A549 treated with RU486 at 1 μM for 4 hours (cell line): ENCODE data around the gene SLC25A53. TPM values are rescaled to one million over a fixed set of nuclear protein-coding genes. Genes with fewer than 3 reads are reported as not detected.

Experiments
- total RNA-seq: library from RNA; stranded (reverse); fragments of 200-300 nt; extraction: Qiagen RNA extraction; gene quantifications from 5 replicates; pipeline ENCODE4 v1.2.3, GENCODE V29; 2022; ENCODE audit warnings: low read depth

Gene SLC25A53
- total RNA-seq = 3.5 to 5.0 TPM (median 4.6 TPM) in 5 replicates

GRCh38 chrX:104156630-104157529, at the start of gene SLC25A53:
TSS of gene SLC25A53 (minus strand) at chrX:104157009. CDS start at chrX:104105257, 51,752 bp downstream.

GRCh38 chrX:104165894-104166734, 9.3 kb upstream of the SLC25A53 start, which contains the start of gene FAM199X:
TSS of gene FAM199X (plus strand) at chrX:104166453. CDS start at chrX:104166786, 333 bp downstream.

GRCh38 chrX:104112326-104112951, 44.4 kb downstream of the SLC25A53 start, which contains the start of gene ZCCHC18:
TSS of gene ZCCHC18 (plus strand) at chrX:104112523. CDS start at chrX:104114112, 1,589 bp downstream.

GRCh38 chrX:104075778-104076445, 80.9 kb downstream of the SLC25A53 start, which contains the start of gene TMSB15C:
TSS of gene TMSB15C (minus strand) at chrX:104076236.

Other genes starting within 250 kb of the SLC25A53 start
- gene TMSB15B, start 194.4 kb downstream of the SLC25A53 start, total RNA-seq = 4.5 to 6.8 TPM (median 4.9 TPM) in 5 replicates
- gene H2BW1, start 143.3 kb downstream of the SLC25A53 start, total RNA-seq = not detected in 5 replicates
- not detected in 5 replicates for gene H2BW2, start 117.1 kb downstream of the SLC25A53 start, total RNA-seq
- gene TMSB15C, start 80.8 kb downstream of the SLC25A53 start, total RNA-seq = 0.07 to 0.47 TPM (median 0.23 TPM) in 4 of 5 replicates, not detected in the other
- 0.08 to 0.25 TPM (median 0.15 TPM) in 3 of 5 replicates, not detected in the others for gene ZCCHC18, start 44.5 kb downstream of the SLC25A53 start, total RNA-seq
- gene FAM199X, start 9.4 kb upstream of the SLC25A53 start, total RNA-seq = 7.1 to 20.0 TPM (median 18.0 TPM) in 5 replicates
- 0.08 TPM in 1 of 5 replicates, not detected in the others for gene ESX1, start 97.9 kb upstream of the SLC25A53 start, total RNA-seq